SU-DHL-6 (cell line): Measurements from ENCODE around the gene MAB21L4.

Source experiments
- H2AFZ ChIP-seq: fragments of 200-600 bp; sonication (generic); 2 replicates; pipeline ENCODE4 v1.6.1; 2014; ENCODE audit warnings: low read depth, mild to moderate bottlenecking, moderate library complexity, mixed read lengths, antibody characterized with exemption, low read length; ENCODE audit not compliant: severe bottlenecking
- H3F3A ChIP-seq: fragments of 200-600 bp; shearing (Covaris generic); 2 replicates; pipeline ENCODE4 v1.6.0; 2016; ENCODE audit warnings: antibody characterized with exemption, mild to moderate bottlenecking; ENCODE audit not compliant: insufficient read depth
- H3K27ac ChIP-seq: fragments of 200-600 bp; sonication (generic); 2 replicates; pipeline ENCODE4 v1.5.1; 2016; ENCODE audit warnings: low read depth, mild to moderate bottlenecking, low read length, moderate library complexity, mixed read lengths
- H3K27me3 ChIP-seq: fragments of 200-600 bp; sonication (generic), shearing (Covaris generic); 2 replicates; pipeline ENCODE4 v1.6.0; 2014; ENCODE audit warnings: mild to moderate bottlenecking, low read length
- H3K36me3 ChIP-seq: fragments of 200-600 bp; sonication (generic); 2 replicates; pipeline ENCODE4 v1.6.1; 2014; ENCODE audit warnings: mild to moderate bottlenecking, low read length, mixed read lengths
- H3K4me2 ChIP-seq: fragments of 300-600, 200-600 bp; shearing (Covaris generic), sonication (generic); 2 replicates; pipeline ENCODE4 v1.6.0; 2014; ENCODE audit warnings: low read length, low read depth, mild to moderate bottlenecking; ENCODE audit not compliant: poor library complexity, severe bottlenecking
- H3K4me3 ChIP-seq: fragments of 200-600 bp; sonication (generic); 2 replicates; pipeline ENCODE4 v1.5.1; 2014; ENCODE audit warnings: antibody characterized with exemption, low read length, mild to moderate bottlenecking, mixed read lengths; ENCODE audit not compliant: insufficient read depth, poor library complexity, severe bottlenecking
- H3K79me2 ChIP-seq: fragments of 200-600 bp; sonication (generic); 2 replicates; pipeline ENCODE4 v1.6.1; 2014; ENCODE audit warnings: mild to moderate bottlenecking, low read length, moderate library complexity; ENCODE audit not compliant: insufficient read depth
- H3K9ac ChIP-seq: fragments of 200-600 bp; sonication (generic); 2 replicates; pipeline ENCODE4 v1.7.0; 2014; ENCODE audit warnings: mild to moderate bottlenecking, low read length
- H3K9me2 ChIP-seq: fragments of 200-600 bp; sonication (generic); replicated peaks from 2 replicates; pipeline ENCODE4 v1.6.1; 2014; ENCODE audit warnings: low read length; ENCODE audit not compliant: insufficient read depth
- H3K9me3 ChIP-seq: fragments of 200-600 bp; sonication (generic); 2 replicates; pipeline ENCODE4 v1.6.1; 2014; ENCODE audit warnings: low read length, mixed read lengths; ENCODE audit not compliant: insufficient read depth
- H4K20me1 ChIP-seq: fragments of 200-600 bp; sonication (generic); 2 replicates; pipeline ENCODE4 v1.6.1; 2014; ENCODE audit warnings: low read depth, mild to moderate bottlenecking, antibody characterized with exemption, low read length, moderate library complexity, mixed read lengths
- CTCF ChIP-seq: fragments of 200-600 bp; sonication (generic); IDR thresholded peaks from one replicate; pipeline ENCODE4 v1.5.1; 2017; ENCODE audit warnings: antibody characterized with exemption, mild to moderate bottlenecking, low read length, moderate library complexity; ENCODE audit not compliant: insufficient read depth, poor library complexity, severe bottlenecking
- EZH2phosphoT487 ChIP-seq: fragments of 200-600 bp; sonication (generic), shearing (Covaris generic); conservative IDR thresholded peaks from 2 replicates; pipeline ENCODE4 v1.6.1; 2018; ENCODE audit warnings: mild to moderate bottlenecking, antibody characterized with exemption, low read length, moderate library complexity, mixed read lengths

The MAB21L4 gene

GRCh38 chr2:240913810-240914644, 18.1 kb upstream of the MAB21L4 start:
- no peaks in the 10 kb centered on the region for H3K27me3 ChIP-seq
- no peak overlapping the region for H3K4me3 ChIP-seq
- no peaks in the 10 kb centered on the region for H3K79me2 ChIP-seq
- no peaks in the 10 kb centered on the region for H3F3A ChIP-seq
- H2AFZ ChIP-seq: no peak overlapping the region
- no peaks in the 10 kb centered on the region for H4K20me1 ChIP-seq
- H3K36me3 ChIP-seq: no peaks in the 10 kb centered on the region
- TF ChIP-seq CTCF: peak; percentile 82
- no peak for TF ChIP-seq EZH2phosphoT487
- no peak overlapping the region for H3K9ac ChIP-seq
- H3K9me3 ChIP-seq: no peaks in the 10 kb centered on the region
- H3K4me2 ChIP-seq: no peak overlapping the region
- H3K9me2 ChIP-seq: no peaks in the 10 kb centered on the region
- no peak overlapping the region for H3K27ac ChIP-seq

GRCh38 chr2:240912878-240913809, 17.2 kb upstream of the MAB21L4 start:
- H3K4me2 ChIP-seq: no peak overlapping the region
- no peaks in the 10 kb centered on the region for H3K9me3 ChIP-seq
- H3K9me2 ChIP-seq: no peaks in the 10 kb centered on the region
- no peaks in the 10 kb centered on the region for H3K79me2 ChIP-seq
- H4K20me1 ChIP-seq: no peaks in the 10 kb centered on the region
- no peak overlapping the region for H2AFZ ChIP-seq
- H3F3A ChIP-seq: no peaks in the 10 kb centered on the region
- no peaks in the 10 kb centered on the region for H3K36me3 ChIP-seq
- no peak overlapping the region for H3K4me3 ChIP-seq
- H3K9ac ChIP-seq: no peak overlapping the region
- no peak overlapping the region for H3K27ac ChIP-seq
- TF ChIP-seq CTCF (no peak), EZH2phosphoT487 (no peak)
- H3K27me3 ChIP-seq: no peaks in the 10 kb centered on the region

GRCh38 chr2:240911641-240912265, 15.8 kb upstream of the MAB21L4 start:
- Histone ChIP-seq H3F3A (no peaks in the 10 kb centered on the region), H3K27ac (no peak overlapping the region), H3K27me3 (no peaks in the 10 kb centered on the region), H3K4me2 (no peak overlapping the region), H3K9me3 (no peaks in the 10 kb centered on the region), H3K79me2 (no peaks in the 10 kb centered on the region), H3K9ac (no peak overlapping the region), H2AFZ (no peak overlapping the region), H4K20me1 (no peaks in the 10 kb centered on the region), H3K4me3 (no peak overlapping the region), H3K36me3 (no peaks in the 10 kb centered on the region), H3K9me2 (no peaks in the 10 kb centered on the region)
- TF ChIP-seq EZH2phosphoT487 (no peak), CTCF (no peak)
